Stimulated activated CD8-positive, alpha-beta memory T cell treated with anti-CD3 and anti-CD28 coated beads, Interleukin-12 subunit alpha, Interleukin-12 subunit beta, amount 100 ng/mL, for 4 hours (primary cell): ENCODE measurements around the gene TSPAN11.
"Not testable (repeated sequence)": the region's sequence is repeated elsewhere in the genome, so short reads cannot be mapped to it uniquely, and the experiment has no call there.

Source experiments
- DNase-seq: peaks from one replicate; pipeline ENCODE4 v3.0.0-alpha.2; 2020; ENCODE audit warnings: low read depth

TSPAN11 gene, protein sequence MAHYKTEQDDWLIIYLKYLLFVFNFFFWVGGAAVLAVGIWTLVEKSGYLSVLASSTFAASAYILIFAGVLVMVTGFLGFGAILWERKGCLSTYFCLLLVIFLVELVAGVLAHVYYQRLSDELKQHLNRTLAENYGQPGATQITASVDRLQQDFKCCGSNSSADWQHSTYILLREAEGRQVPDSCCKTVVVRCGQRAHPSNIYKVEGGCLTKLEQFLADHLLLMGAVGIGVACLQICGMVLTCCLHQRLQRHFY

DNA sequence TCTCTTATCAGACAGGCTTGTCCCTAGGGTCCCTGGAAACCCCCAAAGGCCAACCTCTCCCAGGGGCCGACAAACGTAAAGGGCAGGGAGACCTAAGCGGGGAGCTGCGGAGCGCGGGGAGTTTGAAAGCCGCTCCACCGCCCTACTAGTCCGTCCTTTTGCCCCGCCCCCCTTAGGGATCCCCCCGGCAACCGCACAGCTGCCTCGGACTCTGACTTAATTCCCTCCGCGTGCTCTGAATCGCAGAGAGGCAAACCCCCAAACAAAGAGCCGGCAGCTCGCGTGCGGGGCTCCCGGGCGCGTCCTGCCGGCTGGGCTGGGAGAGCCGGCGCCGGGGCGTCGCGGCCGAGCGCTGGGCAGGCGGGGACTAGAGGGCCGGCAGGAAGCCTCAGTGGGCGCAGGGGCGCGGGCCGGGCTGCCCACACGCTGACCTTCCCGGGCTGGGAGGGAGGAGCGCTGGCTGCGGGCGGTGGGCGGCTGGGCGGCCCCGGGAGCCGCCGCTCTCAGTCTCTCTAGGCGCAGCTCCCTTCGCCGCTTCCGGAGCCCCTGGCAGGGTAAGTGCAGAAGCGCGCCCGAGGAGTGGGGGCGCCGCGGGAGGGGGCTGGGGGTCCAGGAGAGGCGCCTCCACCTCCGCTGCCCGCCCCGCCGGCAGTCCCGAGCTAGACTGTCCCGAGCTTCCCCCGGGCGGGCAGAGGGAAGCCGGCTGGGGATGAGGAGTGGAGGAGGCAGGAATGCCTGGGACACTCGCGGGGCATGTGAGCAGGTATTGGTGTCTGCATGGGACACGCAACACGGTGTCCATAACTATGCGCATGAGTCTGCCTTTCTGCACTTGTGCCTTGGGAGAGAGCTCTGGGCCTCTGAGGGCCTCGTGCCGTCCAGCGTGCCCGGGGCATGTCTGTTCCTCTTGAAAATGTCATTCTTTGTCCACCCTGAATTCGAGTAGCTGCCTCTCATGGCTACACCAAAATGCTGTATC, at the start of gene TSPAN11:
Gene TSPAN11, plus strand, starts transcription at position 506 of the 979 bp plus-strand sequence. CDS start 27,244 bp downstream, outside the sequence.
- no peak for DNase-seq

DNA sequence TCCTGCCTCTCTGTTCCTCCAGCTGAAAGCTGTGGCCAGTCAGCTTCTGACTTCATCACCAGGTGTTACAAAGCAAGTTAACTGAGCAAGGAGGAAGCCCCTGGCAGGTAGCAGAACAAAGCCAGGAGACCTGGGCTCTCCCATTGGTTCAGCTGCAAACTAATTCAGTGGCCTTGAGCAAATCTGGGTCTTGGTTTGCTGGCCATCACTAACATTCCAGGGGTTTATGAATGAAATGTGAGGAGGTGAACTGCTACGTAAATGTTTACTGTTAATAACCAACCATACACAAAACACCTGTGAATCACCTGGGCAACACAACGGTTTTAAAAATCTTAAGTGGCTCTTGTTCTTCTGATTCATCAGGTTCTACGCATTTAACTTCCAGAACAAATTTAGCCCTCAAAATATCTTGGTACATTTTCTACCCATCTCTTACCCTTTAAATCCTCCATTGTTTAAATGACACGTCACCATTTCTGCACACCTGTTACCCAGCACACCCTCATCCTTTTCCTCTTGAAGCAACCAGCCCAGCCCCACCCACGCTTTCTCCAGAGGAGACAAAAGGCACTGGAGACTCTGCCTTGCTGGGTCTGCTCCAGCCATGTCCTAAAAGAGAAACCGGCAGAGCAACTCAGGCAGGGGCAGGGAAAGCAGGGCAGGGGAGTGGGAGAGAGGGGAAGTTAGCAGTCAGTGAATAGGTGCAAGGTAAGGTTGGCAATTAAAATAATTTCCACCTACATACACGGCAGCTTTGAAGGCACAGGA, 49.3 kb upstream of the TSPAN11 start:
- no peak for DNase-seq

DNA sequence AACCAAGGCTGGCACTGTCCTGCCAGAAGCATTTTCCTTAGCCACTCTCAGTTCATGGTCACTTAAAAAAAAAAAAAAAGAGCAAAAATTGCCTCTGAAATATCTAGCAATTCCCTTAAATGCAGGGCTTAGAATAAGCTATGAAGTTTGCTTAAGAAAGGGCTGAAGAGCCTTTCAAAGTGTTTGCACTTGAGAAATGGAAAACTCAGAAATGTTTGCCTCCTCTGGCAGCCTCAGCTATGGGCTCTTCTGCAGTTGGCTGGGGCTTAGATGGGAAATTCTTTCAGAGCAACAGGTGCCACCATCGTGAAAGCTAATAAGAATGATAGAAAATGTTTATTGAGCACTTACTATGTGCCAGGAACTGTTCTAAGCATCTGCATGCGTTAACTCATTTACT, 48.5 kb upstream of the TSPAN11 start:
- DNase-seq = no peak

DNA sequence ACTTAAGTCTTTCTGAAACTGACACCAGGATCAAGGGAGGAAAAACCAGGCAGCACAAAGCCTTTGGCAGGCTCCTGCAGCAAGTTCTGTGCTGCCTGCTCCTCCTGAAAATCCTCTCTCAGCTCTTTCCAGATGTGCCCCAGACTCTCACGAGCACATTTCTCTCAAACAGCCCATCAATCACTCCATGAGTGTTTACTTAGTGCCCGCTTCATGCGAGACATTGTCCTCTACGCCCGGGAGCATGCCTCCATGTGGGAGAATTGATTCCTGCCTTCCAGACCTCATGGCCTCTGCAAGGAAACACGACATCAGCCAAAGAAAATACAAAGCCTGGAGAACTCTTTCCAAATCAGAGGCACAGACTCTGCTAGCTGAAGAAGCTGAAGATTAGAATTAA, 46.5 kb upstream of the TSPAN11 start:
- DNase-seq = no peak

DNA sequence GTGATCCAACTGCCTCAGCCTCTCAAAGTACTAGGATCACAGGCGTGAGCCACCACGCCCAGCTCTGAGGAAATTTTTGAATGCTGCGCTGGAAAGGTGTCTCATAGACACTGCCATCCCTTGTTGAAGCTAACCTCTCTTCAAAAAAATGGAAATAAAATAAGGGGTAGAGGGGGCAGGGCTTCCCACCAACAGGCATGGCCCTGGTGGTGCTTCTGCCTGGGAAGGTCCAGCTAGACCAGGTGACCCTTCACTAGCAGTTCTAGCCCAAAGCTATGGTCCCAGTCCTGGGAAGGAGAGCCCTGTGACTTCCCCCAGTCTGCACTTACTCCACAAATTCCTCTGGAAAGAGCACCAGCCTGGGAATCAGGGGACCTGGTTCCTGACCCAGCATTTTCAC, 45.7 kb upstream of the TSPAN11 start:
- no peak for DNase-seq

DNA sequence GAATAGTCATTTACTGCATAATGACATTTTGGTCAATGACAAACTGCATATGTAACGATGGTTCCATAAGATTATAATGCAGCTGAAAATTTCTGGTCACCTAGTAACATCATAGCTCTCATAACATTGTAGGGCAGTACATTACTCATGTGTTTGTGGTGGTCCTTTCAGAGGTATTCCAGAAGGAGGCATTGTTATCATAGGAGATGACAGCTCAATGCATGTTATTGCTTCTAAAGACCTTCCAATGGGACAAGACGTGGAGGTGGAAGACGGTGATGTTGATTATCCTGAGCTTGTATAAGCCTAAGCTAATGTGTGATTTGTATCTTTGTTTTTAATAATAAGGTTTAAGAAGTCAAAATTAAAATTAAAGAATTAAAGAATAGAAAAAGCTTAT, 43.8 kb upstream of the TSPAN11 start:
- no peak for DNase-seq

DNA sequence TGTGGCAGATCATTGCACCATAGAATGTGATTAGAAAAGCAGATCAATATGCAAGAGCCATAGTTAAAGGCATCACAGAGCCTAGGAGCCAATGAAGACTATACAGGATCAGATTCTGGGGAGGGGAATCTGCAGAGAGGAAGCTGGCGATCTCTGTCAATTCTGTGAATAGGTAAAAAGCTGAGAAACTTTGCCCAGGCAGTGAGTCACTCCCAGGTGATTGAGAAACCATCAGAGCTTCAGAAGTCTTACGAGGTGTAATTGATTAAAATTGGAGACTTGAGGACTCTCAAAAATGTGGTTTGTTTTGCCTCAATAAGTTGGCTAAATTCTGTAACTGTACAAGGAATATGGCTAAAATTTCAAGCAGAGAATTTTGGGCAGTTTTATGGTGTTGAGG, 41.7 kb upstream of the TSPAN11 start:
- DNase-seq = no peak

DNA sequence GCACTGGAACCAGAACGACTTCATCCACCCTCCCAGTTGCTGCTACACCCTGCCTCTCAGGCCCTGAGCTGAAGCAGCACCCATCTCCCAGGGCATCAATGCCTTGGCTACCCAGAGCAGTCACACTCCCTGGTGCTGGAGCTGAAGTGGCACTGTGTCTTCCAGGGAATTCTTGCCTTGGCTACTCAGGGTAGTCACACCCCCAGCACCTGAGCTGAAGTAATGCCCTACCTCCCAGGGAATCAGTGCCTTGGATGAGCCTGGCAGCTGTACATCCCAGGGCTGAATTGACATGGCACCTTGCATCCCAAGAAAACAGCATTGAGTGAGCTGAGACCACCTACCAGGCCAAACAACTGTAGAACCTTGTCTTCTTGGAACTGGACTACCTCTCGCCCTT, 41.2 kb upstream of the TSPAN11 start:
- DNase-seq = no peak

DNA sequence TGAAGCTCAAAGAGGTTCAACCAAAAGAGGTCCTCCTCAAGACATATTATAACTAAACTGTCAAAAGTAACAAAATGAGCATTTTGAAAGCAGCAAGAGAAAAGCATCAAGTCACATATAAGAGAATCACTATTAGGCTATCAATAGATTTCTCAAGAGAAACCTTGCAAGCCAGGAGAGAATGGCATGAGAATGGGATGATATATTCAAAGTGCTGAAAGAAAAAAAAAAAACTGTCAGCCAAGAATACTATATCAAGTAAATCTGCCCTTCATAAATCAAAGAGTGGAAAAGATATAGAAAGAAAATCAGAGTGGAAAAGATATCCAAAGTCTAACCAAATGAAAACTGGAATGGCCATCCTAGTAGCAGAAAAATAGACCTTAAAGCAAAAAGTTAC, 39.3 kb upstream of the TSPAN11 start:
- DNase-seq = no peak

DNA sequence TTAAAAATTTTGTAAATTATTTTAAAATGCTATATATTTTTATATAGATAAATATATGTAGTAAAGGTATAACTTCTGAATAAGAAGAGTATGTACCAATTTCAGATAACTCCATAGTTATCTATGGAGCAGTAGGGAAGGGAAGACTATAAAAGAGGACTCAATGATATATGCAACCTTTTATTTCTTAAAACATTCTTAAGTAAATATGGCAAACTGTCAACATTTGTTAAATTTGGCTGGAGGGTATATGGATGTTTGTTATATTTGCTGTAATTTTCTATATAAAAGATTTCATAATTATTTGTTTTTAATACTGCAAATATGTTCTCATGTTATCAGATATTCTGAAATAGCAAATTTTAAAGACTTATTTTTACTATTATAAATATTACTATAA, 38.3 kb upstream of the TSPAN11 start:
- DNase-seq = no peak

DNA sequence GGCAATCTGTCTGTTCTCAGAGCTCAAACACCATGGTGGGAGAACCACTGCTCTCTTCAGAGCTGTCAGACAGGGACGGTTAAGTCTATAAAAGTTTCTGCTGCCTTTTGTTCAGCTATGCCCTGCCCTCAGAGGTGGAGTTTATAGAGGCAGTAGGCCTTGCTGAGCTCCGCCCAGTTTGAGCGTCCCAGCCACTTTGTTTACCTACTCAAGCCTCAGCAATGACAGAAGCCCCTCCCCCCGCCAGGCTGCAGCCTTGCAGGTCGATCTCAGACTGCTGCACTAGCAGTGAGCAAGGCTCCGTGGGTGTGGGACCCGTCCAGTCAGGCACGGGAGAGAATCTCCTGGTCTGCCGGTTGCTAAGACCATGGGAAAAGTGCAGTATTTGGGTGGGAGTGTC, 32.0 kb upstream of the TSPAN11 start:
- DNase-seq = not testable (repeated sequence)

DNA sequence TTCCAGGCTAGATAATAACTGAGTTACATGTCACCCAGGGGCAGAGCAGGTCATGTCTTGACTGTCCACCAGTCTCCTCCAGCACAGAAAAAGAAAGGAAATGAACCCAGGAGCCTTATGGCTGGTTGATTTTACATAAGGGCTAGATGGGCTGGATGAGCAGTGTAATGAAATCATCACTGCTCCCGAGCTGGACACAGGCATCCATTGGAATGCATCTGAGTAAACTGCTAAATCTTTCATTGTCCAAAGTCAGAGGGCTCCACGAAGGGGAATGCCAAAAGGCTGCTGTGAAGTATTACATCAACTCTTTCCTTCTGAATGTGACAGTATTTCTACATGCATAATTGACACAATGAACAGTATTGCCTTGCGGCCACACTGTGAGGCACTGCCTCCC, 30.1 kb upstream of the TSPAN11 start:
- DNase-seq = no peak

DNA sequence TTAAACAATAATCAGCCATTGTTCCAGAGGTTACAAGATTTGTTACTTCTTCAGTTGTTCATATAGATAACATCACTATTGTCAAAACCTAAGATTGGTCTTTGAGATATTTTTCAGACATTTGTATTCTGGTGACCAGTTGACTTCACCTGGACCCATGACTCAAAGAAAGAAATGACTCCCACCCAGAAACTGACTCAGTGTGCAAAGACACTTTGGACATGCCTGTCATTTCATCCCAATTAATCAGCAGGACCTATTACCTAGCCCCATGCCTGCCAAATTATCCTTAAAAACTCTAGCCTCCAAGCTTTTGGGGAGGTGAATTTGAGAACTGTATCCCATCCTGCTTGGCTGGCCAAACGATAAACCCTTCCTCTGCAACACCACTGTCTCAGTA, 27.7 kb upstream of the TSPAN11 start:
- no peak for DNase-seq

DNA sequence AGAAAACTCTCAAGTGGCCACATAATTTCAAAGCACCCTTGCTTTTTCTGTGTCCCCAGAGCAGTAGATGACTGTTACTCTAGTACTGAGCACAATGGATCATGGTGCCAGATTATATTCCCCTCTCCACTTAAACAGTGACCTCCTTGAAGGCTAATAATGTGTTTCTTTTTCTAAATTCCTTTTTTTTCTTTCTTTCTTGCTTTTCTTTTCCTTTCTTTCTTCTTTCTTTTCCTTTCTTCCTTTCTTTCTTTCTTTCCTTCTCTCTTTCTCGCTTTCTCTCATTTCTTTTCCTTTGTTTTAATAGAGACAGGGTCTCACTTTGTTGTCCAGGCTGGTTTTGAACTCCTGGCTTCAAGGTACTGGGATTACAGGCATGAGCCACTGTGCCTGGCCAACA, 26.2 kb upstream of the TSPAN11 start:
- DNase-seq = no peak

DNA sequence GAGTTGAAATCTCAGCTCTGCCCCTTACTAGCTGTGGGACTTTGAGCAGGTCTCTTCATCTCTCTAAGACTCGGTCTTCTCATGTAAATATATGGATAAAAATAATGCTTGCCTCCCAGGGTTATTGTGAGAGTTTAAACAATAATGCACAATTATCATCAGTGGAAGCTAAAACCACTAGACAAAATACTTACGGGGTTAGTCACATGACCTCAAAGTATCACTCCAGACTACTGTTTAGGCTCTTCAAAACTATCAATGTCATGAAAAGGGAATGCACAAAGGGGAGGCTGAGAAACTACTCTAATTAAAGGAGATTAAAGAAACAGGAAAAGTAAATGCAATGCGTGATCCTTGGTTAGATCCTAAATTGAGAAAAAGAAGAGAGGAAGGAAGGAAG, 24.5 kb upstream of the TSPAN11 start:
- DNase-seq = no peak

DNA sequence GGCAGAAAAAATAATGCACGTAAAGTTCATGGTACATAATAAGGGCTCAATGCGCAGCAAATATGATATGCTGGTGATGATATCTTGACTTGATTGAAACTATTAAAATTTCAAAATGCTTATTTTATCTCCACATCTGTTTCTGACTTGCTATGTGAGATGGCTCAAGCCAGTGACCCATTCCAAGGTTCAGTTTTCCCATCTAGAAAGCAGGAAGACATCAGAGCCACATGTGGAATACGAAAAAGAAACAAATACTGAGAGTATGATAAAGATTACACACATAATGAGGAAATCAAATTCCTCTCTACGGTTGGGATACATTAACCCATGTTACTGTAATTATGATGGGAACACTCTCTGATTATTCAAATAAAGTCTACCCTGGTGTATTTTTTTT, 24.0 kb upstream of the TSPAN11 start:
- DNase-seq = no peak

DNA sequence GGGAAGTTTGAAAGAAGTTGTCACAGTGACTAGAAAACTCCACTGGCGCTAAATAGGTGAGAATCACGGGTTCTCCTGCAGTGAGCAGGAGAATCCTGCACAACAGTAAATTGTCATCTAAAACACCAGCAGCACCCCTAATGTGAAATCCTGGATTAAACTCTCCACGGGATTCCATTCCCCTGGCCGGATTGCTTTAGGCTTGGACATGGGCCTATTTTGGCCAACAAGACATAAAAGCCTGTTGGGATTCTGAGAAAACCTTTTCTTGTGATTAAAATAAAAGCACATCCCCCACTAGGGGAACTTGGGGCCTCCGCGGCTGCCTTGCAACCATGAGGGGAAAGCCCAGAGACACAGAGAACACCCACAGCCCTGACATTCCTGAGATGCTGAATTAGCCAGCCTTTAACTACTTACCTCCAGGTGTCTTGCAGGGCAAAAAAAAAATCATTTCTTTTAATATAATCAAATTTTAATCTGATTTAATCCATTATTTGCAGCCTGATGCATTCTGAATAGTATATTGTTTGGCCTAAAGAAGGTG, 21.0 kb upstream of the TSPAN11 start:
- no peak for DNase-seq

DNA sequence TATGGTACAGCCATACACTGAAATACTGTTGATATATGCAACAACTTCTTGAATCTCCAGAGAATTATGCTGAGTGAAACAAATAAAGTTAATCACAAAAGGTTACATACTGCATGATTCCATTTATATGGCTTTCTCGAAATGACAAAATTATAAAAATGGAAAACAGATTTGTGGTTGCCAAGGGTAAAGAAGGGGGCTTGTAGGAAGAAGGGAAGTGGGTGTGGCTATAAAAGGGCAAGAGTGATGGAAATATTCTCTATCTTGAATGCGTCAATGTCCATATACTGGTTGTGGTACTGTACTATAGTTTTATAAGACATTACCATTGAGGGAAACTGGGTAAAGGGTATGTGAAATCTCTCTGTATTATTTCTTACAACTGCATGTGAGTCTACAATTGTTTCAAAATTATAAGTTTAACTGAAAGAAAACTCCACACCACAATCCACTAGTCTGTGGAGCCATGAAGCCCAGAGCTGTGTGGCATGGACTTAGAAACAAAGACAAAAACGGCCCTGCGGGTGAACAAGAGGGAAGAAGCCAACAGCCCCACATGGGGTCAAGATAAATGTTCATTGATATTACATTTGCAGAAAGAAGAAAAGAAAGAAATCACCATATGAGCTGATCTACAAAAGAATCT, 18.3 kb upstream of the TSPAN11 start:
- DNase-seq = no peak

DNA sequence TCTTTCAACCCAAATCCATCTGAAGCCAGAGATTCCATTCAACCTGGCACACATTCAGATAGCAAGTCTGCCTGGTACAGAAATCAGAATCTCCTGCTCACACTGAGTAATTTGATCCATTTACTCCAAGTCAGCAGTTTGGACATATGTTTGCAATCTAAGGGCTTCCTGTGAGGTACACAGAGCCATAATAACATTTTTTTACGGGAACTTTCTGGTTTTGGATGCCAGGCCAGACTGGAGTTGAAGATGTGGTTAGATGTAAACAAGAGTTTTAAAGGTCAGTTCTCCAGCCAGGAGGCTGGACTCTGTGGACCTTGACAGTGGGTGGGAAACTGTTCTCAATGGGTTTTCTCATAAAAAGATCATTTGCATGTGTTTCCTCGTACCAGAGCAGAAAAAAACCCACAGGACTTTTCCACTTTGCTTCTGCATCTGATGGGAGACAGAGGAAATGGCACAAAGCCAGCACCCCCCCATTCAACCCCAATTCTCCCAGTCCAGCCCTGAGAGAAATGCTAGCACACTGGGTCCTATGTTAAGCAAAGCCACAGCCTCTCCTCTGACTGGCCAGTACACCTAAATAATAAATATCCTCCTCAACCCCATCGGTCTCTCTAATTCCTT, 17.7 kb upstream of the TSPAN11 start:
- no peak for DNase-seq

DNA sequence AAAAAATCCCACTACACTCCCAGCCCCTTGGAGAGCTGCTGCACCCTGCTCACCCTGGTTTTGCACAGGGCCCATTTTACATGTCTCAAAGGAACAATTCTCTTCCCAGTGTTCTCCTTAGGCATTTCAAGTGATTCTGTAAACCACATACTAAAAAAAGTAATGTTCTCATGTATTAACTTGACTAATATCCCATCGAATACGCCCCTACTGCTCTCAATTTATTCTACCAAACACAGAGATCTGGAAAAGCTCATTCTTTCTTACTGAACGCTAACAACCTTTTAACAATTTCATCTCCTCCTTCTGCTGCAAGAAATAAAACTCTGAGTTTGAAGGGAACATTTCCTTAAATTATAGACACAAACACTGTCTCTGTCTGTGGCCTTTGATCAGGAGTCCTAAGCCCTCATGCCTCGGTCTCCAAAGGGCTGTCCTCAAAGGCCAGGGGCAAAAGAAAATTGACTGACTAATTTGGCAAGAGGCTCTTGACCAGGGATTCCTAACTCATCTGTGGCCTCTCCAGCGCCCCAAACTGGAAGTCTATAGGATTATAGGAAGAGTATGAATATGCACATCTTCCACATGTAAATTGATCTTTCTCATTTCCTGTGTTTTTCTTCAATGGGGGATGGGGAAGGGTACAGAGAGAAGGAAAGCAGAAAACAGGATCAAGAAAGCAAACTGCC, 17.1 kb upstream of the TSPAN11 start:
- no peak for DNase-seq

DNA sequence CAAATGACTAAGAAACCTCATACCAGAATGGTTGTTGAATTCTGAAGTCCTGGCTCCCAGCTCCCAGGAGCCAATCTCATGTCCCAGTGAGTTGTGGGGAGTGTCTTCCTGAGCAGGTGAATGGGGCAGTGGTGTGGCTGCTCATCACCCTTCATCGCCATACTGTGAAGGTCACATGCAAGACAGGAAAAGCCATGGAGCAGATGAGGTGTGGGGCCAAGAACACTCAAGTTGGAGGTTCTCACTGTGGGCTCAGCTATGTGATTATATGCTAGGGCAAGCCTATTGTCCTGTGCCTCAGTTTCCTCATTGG, 16.6 kb upstream of the TSPAN11 start:
- no peak for DNase-seq
